IPS-NIHi7 (cell line): ENCODE results near the gene MAPK8IP3.

ENCODE experiments used
- DNase-seq: peaks from one replicate; pipeline ENCODE4 v3.0.0; 2012; ENCODE audit warnings: mixed read lengths; ENCODE audit errors: extremely low spot score

MAPK8IP3 gene

GRCh38 chr16:1812732-1813163 is 106.8 kb downstream of the MAPK8IP3 start:
- DNase-seq, result peak; percentile 81

- DNase-seq, result no peak
These were observed 109.5 kb downstream of the MAPK8IP3 start for GRCh38 chr16:1815461-1815860.

- no peak for DNase-seq
These were observed 110.6 kb downstream of the MAPK8IP3 start for GRCh38 chr16:1816396-1817275.

- no peak for DNase-seq
These were observed 111.2 kb downstream of the MAPK8IP3 start for GRCh38 chr16:1817276-1817589.

- DNase-seq, result no peak
These were observed 111.7 kb downstream of the MAPK8IP3 start for GRCh38 chr16:1817716-1818115.

GRCh38 chr16:1818204-1818872 is 112.3 kb downstream of the MAPK8IP3 start:
- DNase-seq, result no peak

- no peak for DNase-seq
These were observed 113.0 kb downstream of the MAPK8IP3 start for GRCh38 chr16:1818873-1819525.

GRCh38 chr16:1819611-1820010 is 113.6 kb downstream of the MAPK8IP3 start:
- no peak for DNase-seq
